Tibial artery (tissue), 4 donors: ENCODE results near the gene BDNF.

Source experiments
- DNase-seq, 2 donors: peaks; one replicate each; pipeline ENCODE4 v3.0.0-alpha.2; 2019
- H3K27ac ChIP-seq, 2 donors: fragments of 200-600 bp; sonication (generic) in 1 of 2; 1 replicate in 1 of 2; 2 replicates in 1 of 2; pipeline ENCODE4 v1.5.1; 2018 to 2019; ENCODE audit warnings: mild to moderate bottlenecking in 1 of 2
- H3K27me3 ChIP-seq, 2 donors: fragments of 200-600 bp; sonication (generic) in 1 of 2; one replicate each; pipeline versions ENCODE4 v1.5.1 to v1.6.0; 2016 to 2019
- H3K36me3 ChIP-seq, 3 donors: fragments of 200-600 bp; sonication (generic) in 2 of 3; one replicate each; pipeline ENCODE4 v1.5.1; 2016 to 2019; ENCODE audit warnings: mild to moderate bottlenecking in 2 of 3
- H3K4me1 ChIP-seq, 4 donors: fragments of 200-600 bp; sonication (generic) in 2 of 4; 1 replicate in 3 of 4; 2 replicates in 1 of 4; pipeline ENCODE4 v1.5.1; 2016 to 2019
- H3K4me3 ChIP-seq, 2 donors: fragments of 200-600 bp; sonication (generic) in 1 of 2; 1 replicate in 1 of 2; 2 replicates in 1 of 2; pipeline ENCODE4 v1.5.1; 2018 to 2019; ENCODE audit warnings: mild to moderate bottlenecking in 2 of 2
- H3K9me3 ChIP-seq, 3 donors: fragments of 200-600 bp; sonication (generic) in 1 of 3; one replicate each; pipeline ENCODE4 v1.5.1; 2016 to 2019
- CTCF ChIP-seq, 2 experiments: fragments of 200-600 bp in 1 of 2; fragments of 450-650 bp in 1 of 2; IDR thresholded peaks; one replicate each; pipeline ENCODE4 v1.5.1; 2017 to 2019; ENCODE audit warnings: antibody characterized with exemption in 2 of 2, mild to moderate bottlenecking in 1 of 2, moderate library complexity in 1 of 2
- intact Hi-C: fragments of 100-400 bp; cut with DNase I; formaldehyde crosslinking; loops from one replicate; pipeline ENCODE4 v1.15.0; 2023; ENCODE audit warnings: low total_unique reads

Gene BDNF

GRCh38 chr11:27651711-27652110, 48.5 kb downstream of the BDNF start:
- DNase-seq, result no peak
- intact Hi-C loops, result no loop called here
- no peaks in the 10 kb centered on the region for H3K9me3 ChIP-seq
- peaks cover 0 to 7% (median 6%) of the 10 kb centered on the region in 3 donors for H3K36me3 ChIP-seq
- no peak overlapping the region for H3K4me3 ChIP-seq
- no peaks in the 10 kb centered on the region for H3K27me3 ChIP-seq
- H3K4me1 ChIP-seq, result no peaks in the 10 kb centered on the region
- H3K27ac ChIP-seq, result no peak overlapping the region
- TF ChIP-seq CTCF (IDR thresholded peaks at IDR 0.05), result no peak

DNA sequence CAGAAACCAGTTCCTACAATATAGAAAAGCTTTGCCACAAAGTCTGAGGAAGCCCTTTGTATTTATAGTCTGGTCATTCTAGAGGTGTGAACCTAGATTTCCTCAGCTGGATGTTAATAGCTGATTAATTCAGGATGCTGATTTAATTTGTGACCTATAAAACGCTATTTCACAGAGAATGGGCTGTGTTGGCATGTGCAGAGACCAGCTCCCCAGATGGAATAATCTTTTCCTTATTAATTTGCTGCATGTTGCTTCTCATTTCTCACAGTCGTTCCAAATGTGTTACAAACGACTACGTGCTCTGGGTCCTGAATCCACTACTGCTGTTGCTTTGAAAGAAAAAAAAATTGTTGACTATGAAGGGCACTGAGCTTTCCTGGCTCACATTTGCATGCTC, 49.3 kb downstream of the BDNF start:
- DNase-seq, result no peak
- Histone ChIP-seq H3K36me3 (peaks cover 0 to 7% (median 0%) of the 10 kb centered on the region in 3 donors), H3K4me3 (no peak overlapping the region), H3K4me1 (no peaks in the 10 kb centered on the region), H3K27me3 (no peaks in the 10 kb centered on the region), H3K27ac (no peak overlapping the region), H3K9me3 (no peaks in the 10 kb centered on the region)
- intact Hi-C loops, result no loop called here
- no peak for TF ChIP-seq CTCF (IDR thresholded peaks at IDR 0.05)

DNA sequence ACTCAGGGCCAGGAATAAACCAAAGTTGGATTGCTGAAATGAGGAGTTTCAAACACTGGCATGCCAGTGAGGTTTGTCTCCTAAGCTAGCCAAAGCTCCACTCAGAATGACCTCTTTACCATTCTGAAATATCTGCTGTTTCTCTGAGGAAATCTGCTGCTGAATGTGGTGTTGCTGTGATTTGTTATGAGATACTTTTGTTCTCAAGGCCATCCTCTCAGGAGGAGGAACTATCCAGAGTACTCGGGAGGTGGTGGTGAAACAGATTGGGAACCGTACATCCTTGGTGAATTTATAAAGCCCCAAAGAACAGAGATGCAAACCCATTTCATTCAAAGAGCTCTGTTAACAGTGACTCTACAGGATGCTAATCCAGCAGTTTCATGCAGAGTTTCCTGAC, 50.5 kb downstream of the BDNF start:
- no peaks in the 10 kb centered on the region for H3K27me3 ChIP-seq
- no peak overlapping the region for H3K27ac ChIP-seq
- no peaks in the 10 kb centered on the region for H3K4me1 ChIP-seq
- peaks cover 0 to under 1% (median 0%) of the 10 kb centered on the region in 3 donors for H3K36me3 ChIP-seq
- DNase-seq, result no peak
- TF ChIP-seq CTCF (IDR thresholded peaks at IDR 0.05), result no peak
- intact Hi-C loops, result no loop called here
- no peak overlapping the region for H3K4me3 ChIP-seq
- no peaks in the 10 kb centered on the region for H3K9me3 ChIP-seq

- no peak for DNase-seq
- Histone ChIP-seq H3K4me1 (no peaks in the 10 kb centered on the region), H3K27ac (no peak overlapping the region), H3K36me3 (no peaks in the 10 kb centered on the region), H3K9me3 (no peaks in the 10 kb centered on the region), H3K4me3 (no peak overlapping the region), H3K27me3 (no peaks in the 10 kb centered on the region)
- no peak for TF ChIP-seq CTCF (IDR thresholded peaks at IDR 0.05)
- intact Hi-C loops, result no loop called here
These were observed 51.4 kb downstream of the BDNF start for GRCh38 chr11:27648840-27649239.

DNA sequence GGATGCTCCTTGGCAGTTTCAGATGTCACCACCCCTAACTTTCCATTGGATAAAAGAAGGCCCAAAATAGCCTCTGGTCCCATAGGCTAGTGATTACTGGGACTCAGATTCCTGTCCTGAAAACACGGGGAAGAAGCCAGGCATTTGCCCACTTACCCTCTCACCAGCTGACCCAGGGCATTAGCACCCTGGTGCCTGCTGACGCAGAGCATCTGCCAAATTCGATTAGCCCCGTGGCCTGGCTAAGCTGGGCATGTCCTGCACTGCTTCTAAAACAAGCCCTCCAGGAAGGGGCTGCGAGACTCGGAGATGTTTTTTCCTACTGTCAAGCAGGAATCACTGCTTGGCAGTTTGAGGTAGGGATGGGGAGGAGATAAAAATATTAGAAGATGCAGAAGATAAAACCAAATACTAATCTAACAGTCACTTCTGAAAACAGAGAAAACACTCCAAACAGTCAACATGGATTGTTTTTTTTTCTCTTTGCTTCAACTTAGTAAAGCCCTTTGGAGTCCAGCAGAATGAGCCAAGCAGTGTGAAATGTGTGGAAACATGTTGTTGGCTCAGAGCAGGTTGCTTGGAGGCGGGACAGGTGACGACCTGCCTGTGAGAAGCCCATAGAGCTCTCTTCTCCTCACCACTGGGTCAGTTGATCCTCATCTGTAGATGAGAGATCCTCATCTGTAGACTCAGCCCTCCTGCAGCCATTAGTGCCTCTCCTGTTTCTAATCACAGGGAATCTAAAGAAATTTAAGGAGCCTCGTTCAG, 54.0 kb downstream of the BDNF start:
- Histone ChIP-seq H3K27ac (no peak overlapping the region), H3K36me3 (no peaks in the 10 kb centered on the region), H3K27me3 (no peaks in the 10 kb centered on the region), H3K4me1 (no peaks in the 10 kb centered on the region), H3K9me3 (no peaks in the 10 kb centered on the region), H3K4me3 (no peak overlapping the region)
- no peak for TF ChIP-seq CTCF (IDR thresholded peaks at IDR 0.05)
- intact Hi-C loops, result no loop called here
- DNase-seq, result no peak
